Endothelial cell of umbilical vein (primary cell): ENCODE data around the gene PTPN14.
"Not testable (repeated sequence)": the region's sequence is repeated elsewhere in the genome, so short reads cannot be mapped to it uniquely, and the experiment has no call there.

ENCODE experiments used
- CTCF ChIP-seq, 2 donors: IDR thresholded peaks; 1 replicate in 1 of 2; 2 replicates in 1 of 2; pipeline ENCODE4 v1.5.1; 2011; ENCODE audit warnings: low read length in 2 of 2, mild to moderate bottlenecking in 2 of 2, moderate library complexity in 2 of 2, control low read depth in 1 of 2, inconsistent platforms in 1 of 2, low read depth in 1 of 2; ENCODE audit not compliant: insufficient read depth in 1 of 2; ENCODE audit errors: extremely low read depth in 1 of 2
- EZH2 ChIP-seq: IDR thresholded peaks from 2 replicates; pipeline ENCODE4 v1.6.1; 2012; ENCODE audit warnings: borderline replicate concordance, low read depth, mild to moderate bottlenecking, moderate library complexity, low read length, inconsistent platforms; ENCODE audit not compliant: severe bottlenecking
- GATA2 ChIP-seq: IDR thresholded peaks from 2 replicates; pipeline ENCODE4 v1.7.0; 2011; ENCODE audit warnings: low read depth, mild to moderate bottlenecking, moderate library complexity, mixed read lengths, low read length; ENCODE audit not compliant: insufficient read length, insufficient read depth
- MAX ChIP-seq: IDR thresholded peaks from 2 replicates; pipeline ENCODE4 v1.6.1; 2011; ENCODE audit not compliant: insufficient read depth, insufficient read length
- MYC ChIP-seq: IDR thresholded peaks from one replicate; pipeline ENCODE4 v1.6.1; 2011; ENCODE audit warnings: mild to moderate bottlenecking, low read depth, low read length
- POLR2A ChIP-seq: IDR thresholded peaks from 2 replicates; pipeline ENCODE4 v1.6.1; 2012; ENCODE audit warnings: low read depth, mild to moderate bottlenecking, control low read depth, low read length
- POLR2AphosphoS5 ChIP-seq: IDR thresholded peaks from 2 replicates; pipeline ENCODE4 v1.6.1; 2012; ENCODE audit warnings: low read depth, mild to moderate bottlenecking, control low read depth, low read length, moderate library complexity; ENCODE audit not compliant: insufficient read depth

- TF ChIP-seq CTCF (IDR thresholded peaks at IDR 0.05; ENCODE audit: extremely low read depth in 1 of 2, insufficient read depth in 1 of 2, low read depth in 1 of 2, low read length in 2 of 2); POLR2A; MAX; POLR2AphosphoS5; GATA2; EZH2; MYC: not testable (repeated sequence)
Observed at GRCh38 chr1:214481983-214482634, 69.3 kb downstream of the PTPN14 start.
